ENCODE results near the gene SUCLG1. TPM values are rescaled to one million over a fixed set of nuclear protein-coding genes. Genes with fewer than 3 reads are reported as not detected.
"Not testable (repeated sequence)": the region's sequence is repeated elsewhere in the genome, so short reads cannot be mapped to it uniquely, and the experiment has no call there.

Gene SUCLG1
- total RNA-seq, 4 donors from 2014 or later: 62.7 to 85.8 (median 74.5) TPM

DNA sequence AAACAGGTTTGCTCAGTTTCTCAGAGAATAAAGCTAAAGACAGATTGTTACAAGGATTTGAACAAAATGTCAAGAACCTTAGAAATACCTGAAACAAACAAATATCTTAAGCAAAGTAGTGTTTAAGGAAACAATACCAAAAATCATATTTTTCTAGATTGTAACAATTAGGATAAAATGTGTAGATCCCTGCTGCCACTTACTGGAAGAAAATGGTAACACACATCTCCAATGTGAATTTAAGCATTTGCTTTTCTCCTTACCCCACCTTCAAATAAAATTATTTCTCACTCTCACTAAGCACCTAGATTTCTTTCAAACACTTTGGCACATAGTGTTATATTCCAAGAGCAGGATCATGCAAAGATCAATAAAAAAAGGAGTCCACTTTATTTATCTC, 34.9 kb downstream of the SUCLG1 start:
- H3K36me3 ChIP-seq: peaks cover 0 to 74% of the 10 kb centered on the region in 2 donors
- ATAC-seq: no peak

GRCh38 chr2:84421791-84422190, 37.3 kb downstream of the SUCLG1 start:
- Histone ChIP-seq H3K27ac (no peak overlapping the region), H3K4me1 (no peaks in the 10 kb centered on the region), H3K4me3 (no peak overlapping the region), H3K27me3 (no peaks in the 10 kb centered on the region), H3K36me3 (peaks cover 0 to 52% of the 10 kb centered on the region in 2 donors), H3K9me3 (no peaks in the 10 kb centered on the region)
- ATAC-seq: no peak
- 100% methylated on average over 1 of the region's 1 CpG; no CpG with 5 or more reads in 1 of the 2 donors for WGBS, 2 donors (ENCODE audit: low coverage in 1 of 2)
- TF ChIP-seq CTCF (IDR thresholded peaks at IDR 0.05) (no peak), POLR2A (IDR thresholded peaks at IDR 0.05) (no peak), POLR2AphosphoS5 (IDR thresholded peaks at IDR 0.05) (no peak)

More for the DNA sequence above, 34.9 kb downstream of the SUCLG1 start:
- H3K27ac ChIP-seq: no peak overlapping the region
- no peak overlapping the region for H3K4me3 ChIP-seq
- peaks cover 0 to 7% (median 0%) of the 10 kb centered on the region in 3 donors for H3K4me1 ChIP-seq
- H3K9me3 ChIP-seq: no peaks in the 10 kb centered on the region
- TF ChIP-seq CTCF (IDR thresholded peaks at IDR 0.05) (peak in 2 of 4 experiments; percentile 25 to 32), POLR2A (IDR thresholded peaks at IDR 0.05) (no peak), POLR2AphosphoS5 (IDR thresholded peaks at IDR 0.05) (no peak), EP300 (IDR thresholded peaks at IDR 0.05) (no peak)
- H3K27me3 ChIP-seq: no peaks in the 10 kb centered on the region

- H3K4me3 ChIP-seq: no peak overlapping the region
- ATAC-seq: no peak
- H3K27ac ChIP-seq: no peak overlapping the region
- H3K4me1 ChIP-seq: no peaks in the 10 kb centered on the region
- no peaks in the 10 kb centered on the region for H3K27me3 ChIP-seq
- 90 to 95% methylated on average over 2 of the region's 2 CpGs for WGBS, 2 donors (ENCODE audit: low coverage in 1 of 2)
- peaks cover 0 to 46% of the 10 kb centered on the region in 2 donors for H3K36me3 ChIP-seq
- H3K9me3 ChIP-seq: no peaks in the 10 kb centered on the region
- TF ChIP-seq CTCF (IDR thresholded peaks at IDR 0.05) (no peak), POLR2A (IDR thresholded peaks at IDR 0.05) (no peak), POLR2AphosphoS5 (IDR thresholded peaks at IDR 0.05) (no peak), EP300 (IDR thresholded peaks at IDR 0.05) (no peak)
Measured at GRCh38 chr2:84421197-84421596, 37.9 kb downstream of the SUCLG1 start.

- no peaks in the 10 kb centered on the region for H3K9me3 ChIP-seq
- H3K27me3 ChIP-seq: no peaks in the 10 kb centered on the region
- no peaks in the 10 kb centered on the region for H3K4me1 ChIP-seq
- ATAC-seq: no peak
- 85 to 91% methylated on average over 4 of the region's 4 CpGs for WGBS, 2 donors (ENCODE audit: low coverage in 1 of 2)
- TF ChIP-seq POLR2AphosphoS5 (IDR thresholded peaks at IDR 0.05): no peak
- no peak for TF ChIP-seq CTCF (IDR thresholded peaks at IDR 0.05)
- TF ChIP-seq EP300 (IDR thresholded peaks at IDR 0.05): no peak
- no peak for TF ChIP-seq POLR2A (IDR thresholded peaks at IDR 0.05)
- peaks cover 0 to 10% of the 10 kb centered on the region in 2 donors for H3K36me3 ChIP-seq
- H3K4me3 ChIP-seq: no peak overlapping the region
- H3K27ac ChIP-seq: no peak overlapping the region
Measured at GRCh38 chr2:84417453-84418145, 41.5 kb downstream of the SUCLG1 start.

DNA sequence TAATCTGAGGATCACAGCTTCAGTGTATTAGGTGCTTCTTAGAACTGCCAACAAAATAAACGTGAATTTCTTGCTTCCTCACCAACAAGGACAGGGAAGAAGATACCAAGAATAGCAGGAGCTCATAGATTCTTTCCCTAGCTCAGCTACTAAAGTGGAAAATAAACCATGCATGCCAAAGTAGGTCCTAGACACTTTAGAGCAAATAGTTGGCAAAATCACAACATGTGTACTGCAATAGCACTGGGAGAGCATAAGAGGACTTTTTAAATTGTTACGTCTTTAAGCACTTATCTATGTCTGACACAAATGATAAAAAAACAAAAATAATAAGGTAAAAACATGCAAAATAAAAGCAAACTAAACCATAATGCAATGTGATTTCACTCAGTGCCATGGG, 49.5 kb downstream of the SUCLG1 start:
- 32 to 71% methylated on average over 1 to 2 of the region's 2 CpGs for WGBS, 2 donors (ENCODE audit: low coverage in 1 of 2)

GRCh38 chr2:84402111-84402510, 57.0 kb downstream of the SUCLG1 start:
- H3K9me3 ChIP-seq, ATAC-seq, H3K4me1 ChIP-seq, H3K27ac ChIP-seq, H3K36me3 ChIP-seq, H3K27me3 ChIP-seq, H3K4me3 ChIP-seq: not testable (repeated sequence)
- WGBS, 2 donors (ENCODE audit: low coverage in 1 of 2): 88 to 97% methylated on average over 3 of the region's 3 CpGs

More for the DNA sequence above, 49.5 kb downstream of the SUCLG1 start:
- TF ChIP-seq CTCF (IDR thresholded peaks at IDR 0.05) (no peak), POLR2A (IDR thresholded peaks at IDR 0.05) (no peak), POLR2AphosphoS5 (IDR thresholded peaks at IDR 0.05) (no peak), EP300 (IDR thresholded peaks at IDR 0.05) (no peak)
- Histone ChIP-seq H3K27me3 (no peaks in the 10 kb centered on the region), H3K36me3 (no peaks in the 10 kb centered on the region), H3K4me3 (no peak overlapping the region), H3K27ac (no peak overlapping the region), H3K9me3 (no peaks in the 10 kb centered on the region), H3K4me1 (no peaks in the 10 kb centered on the region)
- ATAC-seq: no peak

GRCh38 chr2:84399839-84400238, 59.2 kb downstream of the SUCLG1 start:
- not testable (repeated sequence) for ATAC-seq, H3K27ac ChIP-seq, H3K4me3 ChIP-seq, H3K4me1 ChIP-seq, H3K36me3 ChIP-seq, H3K27me3 ChIP-seq, H3K9me3 ChIP-seq
- 22 to 56% methylated on average over 1 of the region's 1 CpG for WGBS, 2 donors (ENCODE audit: low coverage in 1 of 2)

All from gastroesophageal sphincter (tissue), 4 donors.